Measurements from ENCODE around the gene NMU. TPM values are rescaled to one million over a fixed set of nuclear protein-coding genes. Genes with fewer than 3 reads are reported as not detected.

The NMU gene
- total and polyA plus RNA-seq, 12 donors: not detected

GRCh38 chr4:55568905-55569504 lies 67.1 kb downstream of the NMU start:
- no peak for TF ChIP-seq CTCF (IDR thresholded peaks at IDR 0.05)
- H3K27me3 ChIP-seq: no peaks in the 10 kb centered on the region
- H3K4me3 ChIP-seq: no peak overlapping the region
- H3K9me3 ChIP-seq: peaks cover 0 to 7% (median 0%) of the 10 kb centered on the region in 11 donors
- no peaks in the 10 kb centered on the region for H3K36me3 ChIP-seq
- no peak overlapping the region for H3K27ac ChIP-seq
- no peak for DNase-seq
- no peak for ATAC-seq
- H3K4me1 ChIP-seq: no peaks in the 10 kb centered on the region
- intact Hi-C loops (cut with DNase I): no loop called here
- 88 to 95% methylated on average over 1 of the region's 1 CpG for WGBS, 2 donors

- Histone ChIP-seq H3K9me3 (no peaks in the 10 kb centered on the region), H3K27me3 (no peaks in the 10 kb centered on the region), H3K4me3 (no peak overlapping the region), H3K36me3 (no peaks in the 10 kb centered on the region), H3K4me1 (peaks cover 0 to 4% (median 0%) of the 10 kb centered on the region in 9 donors), H3K27ac (no peak overlapping the region)
- ATAC-seq: no peak
- TF ChIP-seq CTCF (IDR thresholded peaks at IDR 0.05): no peak
- intact Hi-C loops (cut with DNase I): no loop called here
- DNase-seq: no peak
- 92 to 96% methylated on average over 1 of the region's 1 CpG for WGBS, 2 donors
Measured at GRCh38 chr4:55561889-55562288, 74.2 kb downstream of the NMU start.

GRCh38 chr4:55560096-55560495 lies 76.0 kb downstream of the NMU start:
- no peak for TF ChIP-seq CTCF (IDR thresholded peaks at IDR 0.05)
- peaks cover 0 to 4% (median 0%) of the 10 kb centered on the region in 9 donors for H3K4me1 ChIP-seq
- H3K27ac ChIP-seq: no peak overlapping the region
- no peaks in the 10 kb centered on the region for H3K9me3 ChIP-seq
- no peak overlapping the region for H3K4me3 ChIP-seq
- 79 to 84% methylated on average over 3 of the region's 3 CpGs for WGBS, 2 donors
- intact Hi-C loops (cut with DNase I): no loop called here
- ATAC-seq (no peak), DNase-seq (no peak)
- no peaks in the 10 kb centered on the region for H3K27me3 ChIP-seq
- no peaks in the 10 kb centered on the region for H3K36me3 ChIP-seq

GRCh38 chr4:55554453-55555030 lies 81.6 kb downstream of the NMU start:
- 39 to 59% methylated on average over 2 of the region's 2 CpGs for WGBS, 2 donors
- intact Hi-C loops (cut with DNase I): loop anchor here in 5 of 10 donors (5.0 to 10.0 kb wide), 3 partner anchors 207 to 580 kb away; partner anchors contain the start of gene SRD5A3 (in 4 of the 5)

More at GRCh38 chr4:55554453-55555030, 81.6 kb downstream of the NMU start:
- ATAC-seq: peak in 2 of 8 donors; percentile 39 to 48
- Histone ChIP-seq H3K27me3 (peaks cover 0 to 3% (median 0%) of the 10 kb centered on the region in 7 donors), H3K4me1 (peaks cover 0 to 4% (median 0%) of the 10 kb centered on the region in 9 donors), H3K9me3 (no peaks in the 10 kb centered on the region), H3K4me3 (no peak overlapping the region), H3K27ac (no peak overlapping the region), H3K36me3 (no peaks in the 10 kb centered on the region)
- peak; percentile 10 to 66 (median 51) for TF ChIP-seq CTCF (IDR thresholded peaks at IDR 0.05)
- no peak for DNase-seq
